ENCODE data around the gene MYH9.
"Not testable (repeated sequence)": the region's sequence is repeated elsewhere in the genome, so short reads cannot be mapped to it uniquely, and the experiment has no call there.

The MYH9 gene

DNA sequence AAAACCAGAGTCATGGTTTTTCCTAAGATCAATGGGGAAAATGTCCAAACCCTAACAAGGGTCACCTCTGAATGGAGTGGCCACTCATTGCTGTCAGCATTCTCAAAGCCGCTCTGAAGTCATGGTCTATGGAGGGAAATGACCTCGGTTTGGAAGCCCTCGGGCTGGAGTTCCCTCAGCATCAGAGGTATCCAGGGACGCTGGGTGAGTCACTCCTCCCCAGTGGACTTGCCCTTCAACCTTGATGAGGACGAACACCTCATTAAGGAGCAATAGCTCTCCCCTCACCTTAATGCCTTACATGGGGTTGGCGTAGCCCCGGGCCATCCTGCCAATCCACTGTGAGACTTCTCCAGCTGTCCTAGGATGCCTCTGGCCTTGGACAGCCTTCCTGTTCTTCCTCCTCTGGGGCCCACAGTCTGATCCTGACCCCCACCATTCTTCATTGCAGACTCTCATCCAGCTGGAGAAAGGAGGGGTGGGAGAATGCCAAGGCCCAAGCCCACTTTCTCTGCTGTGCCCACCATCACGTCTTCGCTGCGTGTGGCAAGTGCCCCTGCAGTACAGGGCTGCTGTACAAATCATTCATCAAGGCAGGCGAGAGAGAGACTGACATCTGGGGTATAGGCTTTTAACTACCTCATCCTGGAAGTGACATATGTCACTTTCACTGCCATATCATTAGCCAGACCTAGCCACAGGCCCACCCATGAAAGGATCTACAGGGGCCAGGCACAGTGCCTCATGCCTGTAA lies 25.4 kb upstream of the MYH9 start:
- DNase-seq: no peak

DNA sequence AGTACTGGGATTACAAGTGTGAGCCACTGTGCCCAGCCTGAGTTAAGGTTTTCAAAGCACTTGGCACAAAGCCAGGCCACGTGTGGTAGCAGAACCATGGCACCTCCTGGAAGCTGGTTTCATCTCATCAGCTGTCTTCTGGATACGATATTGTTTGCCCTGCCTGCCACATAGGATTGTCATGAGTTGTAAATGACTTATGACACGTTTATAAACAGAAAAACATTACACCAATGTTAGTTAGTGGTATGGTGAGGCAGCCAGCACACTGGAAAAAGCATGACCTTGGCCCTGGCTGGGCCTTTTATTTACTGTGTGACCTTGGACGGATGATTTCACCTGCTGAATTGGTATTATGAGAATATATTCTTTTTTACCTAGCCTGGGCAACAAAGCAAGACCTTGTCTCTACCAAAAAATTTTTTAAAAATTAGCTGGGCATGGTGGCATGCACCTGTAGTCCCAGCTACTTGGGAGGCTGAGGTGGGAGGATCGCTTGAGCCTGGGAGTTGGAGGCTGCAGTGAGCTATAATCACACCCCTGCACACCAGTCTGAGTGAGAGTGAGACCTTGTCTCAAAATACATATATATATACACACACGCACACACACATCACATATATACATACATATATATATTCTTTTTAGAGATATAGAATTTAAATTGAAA lies 24.0 kb upstream of the MYH9 start:
- DNase-seq: no peak

DNA sequence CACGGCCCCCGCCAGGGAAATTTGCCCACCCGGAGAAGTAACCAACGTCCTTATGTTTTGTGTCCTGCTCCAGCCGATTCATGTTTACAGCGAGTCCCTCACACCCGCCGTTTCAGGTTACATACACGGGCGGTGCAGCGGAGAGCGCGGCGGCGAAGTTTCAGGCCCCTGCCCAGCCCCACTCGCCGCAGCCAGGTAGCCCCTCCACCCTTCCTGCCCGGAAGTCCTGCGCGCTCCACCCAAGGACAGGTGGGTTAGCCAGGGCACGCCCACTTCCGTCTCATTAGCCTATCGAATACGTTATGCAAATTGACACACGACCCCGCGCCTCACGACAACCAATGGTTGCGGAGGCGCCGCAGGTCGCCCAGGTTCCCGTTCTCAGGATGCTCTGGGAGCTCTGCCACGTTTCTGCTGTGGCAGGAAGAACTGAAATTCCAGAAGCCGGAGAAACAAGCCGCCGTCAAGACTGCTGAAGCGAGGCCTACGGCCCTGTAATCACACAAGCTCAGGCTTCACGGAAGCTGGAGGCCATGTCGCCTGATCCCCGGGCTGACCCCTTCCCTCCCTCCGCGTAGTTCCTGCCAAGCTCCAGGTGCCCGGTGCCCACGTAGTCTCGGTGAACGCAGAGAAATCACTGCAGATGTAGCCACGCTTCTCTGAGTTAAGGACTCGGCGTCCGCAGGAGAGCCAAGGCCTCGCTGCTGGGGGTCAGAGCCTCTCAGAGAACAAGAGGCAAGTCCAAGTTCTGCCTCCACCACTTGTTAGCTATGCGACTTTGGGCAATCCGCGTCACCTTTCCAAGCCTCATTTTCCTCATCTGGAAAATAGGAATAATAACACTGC lies 22.4 kb upstream of the MYH9 start:
- peak; percentile 66 for DNase-seq

DNA sequence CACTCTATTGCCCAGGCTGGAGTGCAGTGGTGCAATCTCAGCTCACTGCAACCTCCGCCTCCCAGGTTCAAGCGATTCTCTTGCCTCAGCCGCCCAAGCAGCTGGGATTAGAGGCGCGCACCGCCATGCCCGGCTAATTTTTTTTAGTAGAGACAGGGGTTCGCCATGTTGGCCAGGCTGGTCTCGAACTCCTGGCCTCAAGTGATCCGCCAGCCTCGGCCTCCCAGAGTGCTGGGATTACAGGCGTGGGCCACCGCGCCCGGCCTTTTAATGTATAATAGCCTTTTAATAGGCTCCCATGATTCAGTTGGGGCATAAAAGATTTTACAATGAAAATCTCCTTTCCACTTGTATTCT lies 21.8 kb upstream of the MYH9 start:
- not testable (repeated sequence) for DNase-seq

DNA sequence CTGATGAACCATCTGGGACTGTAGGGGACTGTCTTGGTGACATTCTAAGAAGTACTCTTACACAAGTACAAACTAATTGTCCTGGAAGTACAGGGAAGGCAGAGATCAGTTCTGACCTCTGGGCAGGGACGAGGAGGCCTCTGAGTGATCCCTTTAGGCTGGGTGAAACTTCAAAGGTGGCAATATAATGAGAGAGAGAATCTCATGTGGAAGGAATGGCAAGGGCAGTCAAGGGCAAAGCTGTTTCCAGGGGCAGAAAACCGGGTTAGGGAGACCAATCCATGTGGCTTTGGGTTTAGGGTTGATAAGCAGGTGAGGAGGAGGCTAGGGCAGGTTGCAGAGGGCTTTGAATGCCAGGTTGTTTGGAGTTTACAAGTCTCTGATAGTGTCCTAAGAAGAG lies 21.3 kb upstream of the MYH9 start:
- DNase-seq: no peak

DNA sequence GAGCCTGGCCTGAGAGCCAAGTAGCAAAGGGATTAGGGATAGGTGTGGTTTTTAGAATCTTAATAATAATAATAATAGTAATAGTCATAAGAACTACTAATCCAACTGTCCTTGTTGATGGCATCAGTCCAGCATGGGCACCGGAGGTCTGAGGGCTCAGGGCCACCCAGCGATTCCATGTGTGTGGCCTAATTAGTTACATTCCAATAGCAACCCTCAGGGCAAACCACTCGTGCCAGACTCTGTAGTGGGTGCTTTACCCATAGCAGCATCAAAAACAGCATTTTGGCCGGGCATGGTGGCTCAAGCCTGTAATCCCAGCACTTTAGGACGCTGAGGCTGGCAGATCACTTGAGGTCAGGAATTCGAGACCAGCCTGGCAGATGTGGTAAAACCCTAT lies 19.0 kb upstream of the MYH9 start:
- DNase-seq: no peak

DNA sequence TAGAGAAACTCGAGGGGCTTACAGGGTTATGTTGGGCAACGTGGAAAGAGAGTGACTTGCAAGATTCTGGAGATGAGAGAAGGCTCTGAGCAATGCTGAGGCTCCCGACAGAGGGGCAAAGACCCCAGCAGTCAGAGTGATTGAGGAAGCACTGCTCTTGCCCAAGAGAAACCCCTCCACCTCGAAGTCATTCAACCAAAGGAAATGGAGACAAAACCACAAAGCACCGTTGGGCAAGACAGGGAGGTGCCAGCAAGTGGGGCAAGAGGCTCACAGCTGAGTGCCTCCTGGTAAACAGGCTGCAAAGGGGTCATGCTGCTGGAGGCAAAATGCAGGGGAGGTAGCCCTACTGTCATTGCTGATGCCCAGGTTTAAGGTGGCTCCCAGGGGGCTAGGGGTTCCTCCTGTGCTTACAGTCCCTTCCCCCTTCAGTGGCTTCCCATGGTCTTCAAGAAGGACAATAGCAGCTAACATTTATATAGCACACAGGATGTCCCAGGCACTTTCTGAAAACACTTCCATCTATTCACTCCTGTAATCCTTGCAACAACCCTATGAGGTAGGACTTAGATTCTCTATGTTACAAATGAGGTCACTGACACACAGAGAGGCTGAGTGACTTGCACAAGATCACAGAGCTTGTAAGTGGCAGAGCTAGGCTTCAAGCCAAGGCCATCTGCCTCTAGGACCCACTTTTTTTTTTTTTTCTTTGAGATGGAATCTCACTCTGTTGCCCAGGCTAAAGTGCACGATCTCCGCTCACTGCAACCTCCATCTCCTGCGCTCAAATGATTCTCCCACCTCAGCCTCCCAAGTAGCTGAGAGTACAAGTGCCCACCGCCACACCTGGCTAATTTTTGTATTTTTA lies 18.1 kb upstream of the MYH9 start:
- DNase-seq: no peak

DNA sequence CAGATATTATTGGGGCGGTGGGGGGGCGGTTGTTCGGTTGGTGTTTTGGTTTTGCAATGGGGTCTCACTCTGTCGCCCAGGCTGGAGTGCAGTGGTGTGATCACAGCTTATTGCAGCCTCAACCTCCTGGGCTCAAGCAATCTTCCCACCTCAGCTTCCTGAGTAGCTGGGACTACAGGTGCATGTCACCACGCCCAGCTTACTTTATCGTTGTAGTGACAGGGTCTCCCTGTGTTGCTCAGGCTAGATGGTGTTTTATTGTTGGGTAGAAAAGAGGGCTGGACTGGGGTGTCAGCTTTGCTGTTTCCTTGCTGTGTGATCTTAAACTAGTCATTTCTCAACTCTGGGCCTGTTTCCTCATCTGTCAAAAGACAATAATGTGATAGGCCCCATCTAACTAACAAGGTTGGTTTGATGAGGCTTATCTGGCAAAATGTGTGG lies 17.5 kb upstream of the MYH9 start:
- no peak for DNase-seq

DNA sequence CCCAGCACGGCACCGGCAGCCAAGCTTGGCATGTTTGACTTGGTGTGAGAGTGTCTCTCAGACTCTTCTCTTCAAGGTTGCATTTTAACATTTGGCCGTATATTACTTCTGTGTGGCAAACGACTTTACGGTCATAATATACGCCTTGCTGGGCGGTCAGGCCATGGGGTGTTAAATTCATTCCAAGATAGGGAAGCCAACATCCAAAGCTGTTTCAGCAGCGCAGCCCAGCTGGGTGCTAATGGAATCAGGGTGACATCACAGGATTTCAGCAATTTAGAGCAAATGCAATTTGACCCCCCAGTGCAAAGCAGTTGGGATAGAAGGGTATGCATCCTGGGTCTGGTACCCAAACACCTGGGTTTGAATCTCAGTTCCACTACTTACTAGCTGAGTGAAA lies 16.7 kb upstream of the MYH9 start:
- no peak for DNase-seq

DNA sequence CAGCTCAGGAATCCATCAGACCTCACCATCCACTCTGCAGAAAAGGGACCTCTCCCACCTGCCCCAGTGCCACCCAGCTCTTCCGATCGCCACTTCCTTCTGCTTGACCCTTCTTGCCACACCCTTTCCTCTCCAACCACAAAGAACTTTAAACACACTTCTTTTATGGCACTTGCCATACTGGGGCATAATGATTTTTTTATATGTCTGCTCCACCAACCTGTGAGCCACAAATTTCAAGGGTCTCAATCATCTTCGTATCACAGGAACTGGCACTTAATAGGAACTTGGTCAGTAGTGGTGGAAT lies 11.7 kb upstream of the MYH9 start:
- no peak for DNase-seq

DNA sequence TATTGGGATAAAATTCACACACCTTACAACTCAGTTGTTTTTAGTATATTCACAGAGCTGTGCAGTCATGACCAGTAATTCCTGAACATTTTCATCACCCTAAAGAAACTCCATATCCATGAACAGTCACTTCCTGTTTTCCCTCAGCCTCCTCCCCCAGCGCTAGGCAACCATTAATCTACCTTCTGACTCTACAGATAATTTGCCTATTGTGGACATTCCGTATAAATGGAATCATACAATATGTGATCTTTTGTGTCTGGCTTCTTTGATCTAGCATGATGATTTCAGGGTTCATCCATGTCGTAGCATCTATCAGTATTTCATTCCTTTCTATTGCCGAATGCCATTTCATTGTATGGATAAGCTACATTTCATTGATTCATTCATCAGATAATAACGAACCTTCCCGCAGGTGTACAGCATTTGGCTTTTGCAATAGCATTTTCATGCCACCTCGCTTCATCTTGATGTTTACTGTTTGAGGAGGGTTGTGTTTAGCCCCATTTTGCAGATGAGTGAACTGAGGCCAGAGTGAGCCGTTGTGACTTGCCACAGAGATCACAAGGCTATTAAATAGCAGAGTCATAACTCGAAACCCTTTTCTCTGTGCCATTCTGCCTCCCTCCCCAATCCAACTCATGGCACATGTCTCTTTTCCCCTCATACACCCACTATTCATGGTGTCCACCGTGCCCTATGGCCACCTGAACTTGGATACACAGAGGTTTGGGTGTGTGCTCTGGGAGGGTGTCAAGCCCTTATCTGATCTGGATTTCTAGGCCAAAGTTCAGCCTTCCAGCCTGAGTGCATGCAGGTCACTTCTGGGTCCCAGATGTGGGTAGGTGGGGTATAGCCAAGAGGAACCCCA lies 11.1 kb upstream of the MYH9 start:
- DNase-seq: peak; percentile 93

DNA sequence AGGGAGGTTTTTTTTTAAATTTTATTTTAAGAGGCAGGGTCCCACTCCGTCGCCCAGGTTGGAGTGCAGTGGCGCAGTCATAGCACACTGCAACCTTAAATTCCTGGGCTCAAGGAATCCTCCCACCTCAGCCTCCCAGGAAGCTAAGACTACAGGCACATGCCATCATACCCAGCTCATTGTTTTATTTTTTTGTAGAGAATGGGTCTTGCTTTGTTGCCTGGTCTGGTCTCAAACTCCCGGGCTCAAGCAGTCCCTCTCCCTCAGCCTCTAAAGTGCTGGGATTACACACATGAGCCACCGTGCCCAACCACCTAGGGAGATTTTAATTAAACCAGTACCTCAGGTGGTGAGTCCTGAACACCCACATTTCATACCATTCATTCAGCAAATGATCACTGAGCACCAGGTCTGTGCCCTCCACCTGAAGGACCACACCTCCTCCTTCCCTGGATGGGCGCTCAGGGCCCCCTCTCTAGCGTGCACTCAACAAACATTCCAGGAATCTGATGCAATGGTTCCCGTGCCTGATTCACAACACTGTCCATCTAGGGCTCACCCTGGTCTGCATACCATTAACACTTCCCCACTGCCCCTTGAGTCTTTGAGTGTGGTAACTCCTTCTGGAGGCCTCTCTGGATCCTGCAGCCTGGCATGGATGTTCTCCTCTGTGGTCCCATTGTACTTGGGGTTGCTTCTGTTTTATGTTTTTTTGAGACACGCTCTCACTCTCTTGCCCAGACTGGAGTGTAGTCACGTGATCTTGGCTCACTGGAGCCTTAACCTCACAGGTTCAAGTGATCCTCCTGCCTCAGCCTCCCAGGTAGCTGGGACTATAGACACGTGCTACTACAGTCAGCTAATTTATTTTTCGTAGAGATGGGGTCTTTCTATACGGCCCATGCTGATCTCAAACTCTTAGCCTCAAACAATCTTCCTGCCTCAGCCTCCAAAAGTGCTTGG lies 9.6 kb upstream of the MYH9 start:
- peak; percentile 75 for DNase-seq

DNA sequence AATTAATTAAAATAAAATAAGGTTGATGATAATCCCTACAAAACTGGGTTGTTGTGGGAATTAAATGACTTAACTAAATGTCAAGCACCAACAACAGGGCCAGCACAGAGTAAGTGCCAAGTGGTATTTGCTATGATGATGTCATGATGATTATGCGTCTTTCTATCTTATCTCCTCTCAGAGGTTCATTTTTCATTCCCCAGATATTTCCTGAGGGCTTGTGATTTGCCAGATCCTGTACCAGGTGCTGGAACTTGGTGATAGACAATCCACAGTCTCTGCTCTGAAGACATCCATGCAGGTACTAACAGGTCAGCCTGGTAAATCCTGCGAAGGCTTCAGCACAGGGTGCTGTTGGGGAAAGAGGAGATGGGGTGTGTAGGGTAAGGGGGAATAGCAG lies 8.1 kb upstream of the MYH9 start:
- DNase-seq: peak; percentile 61

DNA sequence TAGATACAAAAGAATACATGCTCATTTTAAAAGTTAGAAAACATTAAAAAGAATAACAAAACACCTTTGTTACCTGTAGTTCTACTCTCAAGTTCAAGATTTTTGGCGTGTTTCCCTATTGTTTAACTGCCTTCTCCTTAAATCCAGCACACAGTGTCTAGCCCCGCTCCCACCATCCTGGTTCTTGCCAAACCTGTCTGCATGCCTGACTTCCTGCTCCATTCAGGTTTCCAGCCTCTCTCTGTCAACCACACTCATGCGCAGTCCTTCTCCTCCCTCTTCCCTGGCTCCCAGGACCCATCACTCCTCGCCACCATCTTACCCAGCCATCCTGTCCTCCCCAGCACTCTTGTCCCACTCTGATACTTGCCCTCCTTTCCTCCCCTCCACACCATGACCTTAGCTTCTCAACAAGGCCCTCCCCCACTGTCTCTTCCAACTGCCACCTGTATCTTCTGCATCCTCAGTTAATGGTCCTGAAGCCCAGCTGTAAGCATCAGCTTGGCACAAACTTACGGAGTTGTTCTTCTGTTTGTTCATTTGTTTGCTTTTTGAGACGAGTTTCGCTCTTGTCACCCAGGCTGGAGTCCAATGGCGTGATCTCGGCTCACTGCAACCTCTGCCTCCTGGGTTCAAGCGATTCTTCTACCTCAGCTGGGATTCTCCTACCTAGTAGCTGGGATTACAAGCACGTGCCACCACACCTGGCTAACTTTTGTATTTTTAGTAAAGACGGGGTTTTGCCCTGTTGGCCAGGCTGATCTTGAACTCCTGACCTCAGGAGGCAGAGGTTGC lies 7.5 kb upstream of the MYH9 start:
- no peak for DNase-seq

DNA sequence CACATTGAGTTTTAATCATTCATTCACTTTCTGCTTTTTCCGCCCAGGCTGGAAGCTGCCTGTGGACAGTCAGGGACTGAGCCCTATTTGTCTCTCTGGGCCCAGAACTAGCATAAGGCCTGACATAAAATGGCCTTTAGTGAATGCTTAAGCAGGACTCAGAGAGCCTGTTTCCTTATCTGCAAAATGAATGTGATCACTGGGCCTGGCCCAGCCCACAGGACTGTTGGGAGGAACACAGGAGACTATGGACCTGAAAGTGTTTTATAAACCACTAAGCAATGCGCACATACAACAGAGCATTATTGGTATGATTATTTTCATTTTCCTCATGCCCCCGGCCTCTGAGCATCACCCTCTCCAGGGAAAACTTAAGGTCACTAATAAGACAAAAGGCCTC lies 3.9 kb upstream of the MYH9 start:
- no peak for DNase-seq

DNA sequence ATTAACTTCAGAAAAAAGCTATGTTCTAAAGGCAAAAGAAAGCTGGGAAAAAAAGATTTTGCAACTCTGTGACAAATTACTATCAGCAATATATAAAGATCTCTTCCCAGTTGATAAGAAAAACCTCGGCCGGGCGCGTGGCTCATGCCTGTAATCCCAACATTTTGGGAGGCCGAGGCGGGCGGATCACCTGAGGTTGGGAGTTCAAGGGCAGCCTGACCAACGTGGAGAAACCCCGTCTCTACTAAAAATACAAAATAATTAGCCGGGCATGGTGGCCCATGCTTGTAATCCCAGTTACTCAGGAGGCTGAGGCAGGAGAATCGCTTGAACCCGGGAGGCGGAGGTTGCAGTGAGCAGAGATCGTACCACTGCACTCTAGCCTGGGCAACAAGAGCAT lies 1.4 kb upstream of the MYH9 start:
- not testable (repeated sequence) for DNase-seq

DNA sequence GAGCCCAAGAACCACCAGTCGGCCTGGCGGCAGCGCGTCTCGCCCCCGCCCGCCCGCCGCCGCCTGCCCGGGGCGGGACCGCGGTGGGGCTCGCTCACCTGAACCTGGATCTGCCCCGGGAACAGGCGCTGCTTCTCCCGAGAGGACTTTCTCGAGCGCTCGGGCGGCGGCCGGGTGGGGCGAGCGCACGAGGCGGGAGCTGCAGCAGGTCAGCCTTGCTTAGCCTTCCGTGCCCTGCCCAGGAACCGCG lies 133 bp downstream of the MYH9 start:
- DNase-seq: no peak

DNA sequence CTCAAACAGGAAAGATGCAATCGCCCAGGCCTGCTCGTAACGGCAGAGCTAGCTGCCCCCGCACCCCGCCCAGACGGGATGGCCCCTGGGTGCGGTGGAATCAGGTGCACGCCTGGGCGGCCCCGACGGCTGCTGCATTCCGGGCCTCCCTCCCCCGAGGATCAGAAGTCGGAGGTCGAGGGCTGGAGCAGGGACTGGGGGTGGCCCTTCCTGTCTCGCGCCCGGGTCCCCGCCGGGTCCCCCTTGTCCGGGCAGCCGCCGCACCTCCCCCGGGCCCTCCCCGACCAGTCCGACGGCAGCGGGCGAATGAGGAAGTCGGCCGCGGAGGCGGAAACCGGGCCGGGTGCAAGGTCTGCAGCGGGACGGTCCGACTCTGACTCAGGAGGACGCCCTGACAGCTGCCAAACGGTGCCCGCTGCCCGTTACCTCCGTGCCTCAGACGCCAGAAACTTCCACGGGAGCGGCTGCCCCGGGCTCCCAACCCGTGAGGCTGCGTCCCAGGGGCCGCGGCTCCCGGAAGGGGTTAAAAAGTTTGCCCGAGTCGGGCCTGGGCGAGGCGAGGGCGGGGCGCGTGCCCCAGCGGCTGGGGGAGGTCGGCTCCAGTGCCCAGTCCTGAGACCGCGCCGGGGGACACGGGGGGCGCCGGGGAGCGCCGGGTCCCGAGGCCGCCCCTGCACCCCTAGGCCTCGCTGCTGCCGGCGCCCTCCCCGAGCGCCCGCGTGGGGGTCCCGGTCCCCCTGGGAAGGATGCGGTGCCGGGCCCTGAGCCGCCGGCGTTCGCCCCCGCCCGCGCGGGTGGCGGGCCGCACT lies 663 bp downstream of the MYH9 start:
- DNase-seq: no peak

DNA sequence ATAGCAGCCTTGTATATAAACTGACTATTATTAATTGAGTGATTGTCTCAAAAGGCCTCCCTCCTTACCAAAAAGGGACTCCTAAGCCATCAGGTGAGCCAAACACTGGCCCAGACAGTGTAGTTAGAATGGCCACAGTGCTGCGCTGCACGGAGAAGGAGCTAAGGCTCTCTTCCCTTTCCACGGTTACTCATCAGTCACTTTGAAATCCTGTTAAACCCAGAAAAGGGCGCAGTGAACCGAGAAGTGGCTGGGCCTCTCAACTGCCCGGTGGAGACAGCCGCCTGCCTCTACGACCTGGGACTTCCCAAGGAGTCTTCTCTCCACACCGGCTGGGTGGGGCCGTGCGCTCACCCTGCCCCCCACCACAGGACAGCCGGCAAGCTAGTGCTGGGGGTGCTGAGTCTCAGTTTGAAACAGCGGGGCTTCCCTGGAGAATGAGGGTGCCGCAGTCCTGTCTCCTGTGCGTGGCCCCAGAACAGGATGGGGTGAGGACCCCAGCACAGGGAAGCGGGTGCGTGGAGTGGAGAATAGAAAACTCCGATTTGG lies 1.3 kb downstream of the MYH9 start:
- DNase-seq: no peak
